Body of pancreas (tissue), 4 donors: Measurements from ENCODE around the gene STK38. TPM values are rescaled to one million over a fixed set of nuclear protein-coding genes. Genes with fewer than 3 reads are reported as not detected.
A peak's percentile ranks its signal among the peaks of the same experiment; 100 is the strongest.

Source experiments
- ATAC-seq: fragments of 150-250 bp; one replicate; pipeline ENCODE4 v1.9.1; 2016
- DNase-seq, 4 donors: peaks; one replicate each; pipeline ENCODE4 v3.0.0-alpha.2; 2019
- H3K27ac ChIP-seq, 4 donors: fragments of 200-600 bp; sonication (generic); 1 replicate in 3 of 4; 2 replicates in 1 of 4; pipeline versions ENCODE4 v1.5.1 to v1.6.1; 2016 to 2019; ENCODE audit warnings: mild to moderate bottlenecking in 1 of 4, mixed read lengths in 1 of 4, moderate library complexity in 1 of 4
- H3K27me3 ChIP-seq, 2 donors: fragments of 200-600 bp; sonication (generic); one replicate each; pipeline ENCODE4 v1.6.0; 2016; ENCODE audit warnings: mild to moderate bottlenecking in 1 of 2
- H3K36me3 ChIP-seq, 2 donors: fragments of 200-600 bp; sonication (generic); replicated peaks in 1 of 2; 2 replicates each; pipeline ENCODE4 v1.5.1; 2016; ENCODE audit warnings: low read depth in 2 of 2; ENCODE audit not compliant: insufficient read depth in 1 of 2
- H3K4me1 ChIP-seq: fragments of 200-600 bp; sonication (generic); one replicate; pipeline ENCODE4 v1.6.0; 2016
- H3K4me3 ChIP-seq, 2 donors: fragments of 200-600 bp; sonication (generic); 1 replicate in 1 of 2; 2 replicates in 1 of 2; pipeline ENCODE4 v1.5.1; 2016 to 2019
- H3K9me3 ChIP-seq, 3 donors: fragments of 200-600 bp; sonication (generic); 1 replicate in 2 of 3; 2 replicates in 1 of 3; pipeline ENCODE4 v1.5.1; 2016
- POLR2A ChIP-seq, 3 donors: fragments of 450-650 bp; IDR thresholded peaks; one replicate each; pipeline ENCODE4 v1.6.1; 2016; ENCODE audit warnings: antibody characterized with exemption in 3 of 3, mild to moderate bottlenecking in 2 of 3
- WGBS, 2 donors: methylation state at CpG; one replicate each; pipeline ENCODE4 v1.1.5; 2017; 5-methylcytosine and 5-hydroxymethylcytosine counted together
- intact Hi-C: fragments of 100-400 bp; cut with DNase I; formaldehyde crosslinking; loops from one replicate; pipeline ENCODE4 v1.15.1; 2023
- total RNA-seq, 2 donors: library from RNA; depleted of rRNA; stranded (reverse); fragments of >200 nt; gene quantifications; one replicate each; pipeline ENCODE4 v1.1.0, GENCODE V29; 2016
- TF ChIP-seq, protein P1 (sequence below), 7 experiments: fragments of 450-650 bp in 4 of 7; fragments of 200-600 bp in 3 of 7; sonication (generic) in 3 of 7; IDR thresholded peaks; one replicate each; pipeline ENCODE4 v1.5.1; 2016 to 2019; ENCODE audit warnings: antibody characterized with exemption in 7 of 7

STK38 gene
- total RNA-seq, 2 donors from 2014 or later: 11.9 to 16.2 TPM

GRCh38 chr6:36547646-36548400 is 544 bp upstream of the STK38 start:
- H3K9me3 ChIP-seq: no peaks in the 10 kb centered on the region
- H3K4me3 ChIP-seq: no peak overlapping the region
- WGBS, 2 donors: 56 to 61% methylated on average over 13 of the region's 13 CpGs
- ATAC-seq (no peak), DNase-seq (no peak)
- TF ChIP-seq, protein P1, sequence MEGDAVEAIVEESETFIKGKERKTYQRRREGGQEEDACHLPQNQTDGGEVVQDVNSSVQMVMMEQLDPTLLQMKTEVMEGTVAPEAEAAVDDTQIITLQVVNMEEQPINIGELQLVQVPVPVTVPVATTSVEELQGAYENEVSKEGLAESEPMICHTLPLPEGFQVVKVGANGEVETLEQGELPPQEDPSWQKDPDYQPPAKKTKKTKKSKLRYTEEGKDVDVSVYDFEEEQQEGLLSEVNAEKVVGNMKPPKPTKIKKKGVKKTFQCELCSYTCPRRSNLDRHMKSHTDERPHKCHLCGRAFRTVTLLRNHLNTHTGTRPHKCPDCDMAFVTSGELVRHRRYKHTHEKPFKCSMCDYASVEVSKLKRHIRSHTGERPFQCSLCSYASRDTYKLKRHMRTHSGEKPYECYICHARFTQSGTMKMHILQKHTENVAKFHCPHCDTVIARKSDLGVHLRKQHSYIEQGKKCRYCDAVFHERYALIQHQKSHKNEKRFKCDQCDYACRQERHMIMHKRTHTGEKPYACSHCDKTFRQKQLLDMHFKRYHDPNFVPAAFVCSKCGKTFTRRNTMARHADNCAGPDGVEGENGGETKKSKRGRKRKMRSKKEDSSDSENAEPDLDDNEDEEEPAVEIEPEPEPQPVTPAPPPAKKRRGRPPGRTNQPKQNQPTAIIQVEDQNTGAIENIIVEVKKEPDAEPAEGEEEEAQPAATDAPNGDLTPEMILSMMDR (IDR thresholded peaks at IDR 0.05): no peak
- no peak for TF ChIP-seq POLR2A (IDR thresholded peaks at IDR 0.05)
- intact Hi-C loops: no loop called here
- H3K4me1 ChIP-seq: peaks cover 33% of the 10 kb centered on the region
- H3K27me3 ChIP-seq: no peaks in the 10 kb centered on the region
- no peaks in the 10 kb centered on the region for H3K36me3 ChIP-seq
- peak overlapping the region in 3 of 4 donors; percentile 89 to 92 (median 92) for H3K27ac ChIP-seq

GRCh38 chr6:36546308-36546919 is 865 bp downstream of the STK38 start:
- ATAC-seq (peak; percentile 22), DNase-seq (peak in 1 of 4 donors; percentile 5)
- Histone ChIP-seq H3K27me3 (no peaks in the 10 kb centered on the region), H3K4me1 (peaks cover 33% of the 10 kb centered on the region), H3K9me3 (no peaks in the 10 kb centered on the region), H3K4me3 (peak overlapping the region; percentile 72 to 85), H3K36me3 (no peaks in the 10 kb centered on the region), H3K27ac (peak overlapping the region; percentile 65 to 92 (median 90))
- intact Hi-C loops: no loop called here
- WGBS, 2 donors: 2 to 3% methylated on average over 15 of the region's 15 CpGs
- TF ChIP-seq POLR2A (IDR thresholded peaks at IDR 0.05): no peak
- TF ChIP-seq, protein P1 (IDR thresholded peaks at IDR 0.05): no peak

DNA sequence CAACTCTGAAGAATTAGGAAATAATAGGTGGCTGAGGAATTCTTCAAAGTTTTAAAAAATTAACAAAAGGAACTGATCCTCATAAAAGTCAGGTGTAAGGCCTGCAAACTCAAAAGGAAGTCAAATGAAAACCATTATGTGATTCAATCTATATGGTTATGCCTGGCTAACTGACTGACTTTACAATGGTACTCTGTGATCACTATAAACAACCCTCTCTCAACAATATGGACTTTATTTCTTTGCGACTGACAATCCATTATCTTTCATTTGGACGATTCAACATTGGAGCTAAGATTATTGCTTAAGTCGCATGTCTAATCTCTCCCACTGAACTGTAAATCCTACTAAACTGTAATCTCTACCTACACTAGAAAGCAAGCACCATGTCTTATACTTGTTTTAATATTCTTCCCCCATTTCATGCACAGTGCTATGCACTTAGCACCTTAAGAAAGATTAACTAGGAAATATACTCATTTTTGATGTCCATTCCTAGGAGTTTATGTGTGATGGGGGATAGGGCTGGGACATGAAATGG is 1.4 kb downstream of the STK38 start:
- Histone ChIP-seq H3K27me3 (no peaks in the 10 kb centered on the region), H3K9me3 (no peaks in the 10 kb centered on the region), H3K4me3 (peak overlapping the region in 1 of 2 donors; percentile 72), H3K27ac (peak overlapping the region in 3 of 4 donors; percentile 89 to 92 (median 92)), H3K4me1 (peaks cover 33% of the 10 kb centered on the region), H3K36me3 (no peaks in the 10 kb centered on the region)
- no peak for TF ChIP-seq POLR2A (IDR thresholded peaks at IDR 0.05)
- DNase-seq (no peak), ATAC-seq (no peak)
- WGBS, 2 donors: 25 to 32% methylated on average over 3 of the region's 3 CpGs
- intact Hi-C loops: no loop called here

- ATAC-seq (no peak), DNase-seq (peak in 1 of 4 donors; percentile 16)
- Histone ChIP-seq H3K36me3 (no peaks in the 10 kb centered on the region), H3K4me3 (no peak overlapping the region), H3K9me3 (no peaks in the 10 kb centered on the region), H3K27ac (no peak overlapping the region), H3K4me1 (peaks cover 33% of the 10 kb centered on the region), H3K27me3 (no peaks in the 10 kb centered on the region)
- 63 to 94% methylated on average over 1 of the region's 1 CpG for WGBS, 2 donors
- TF ChIP-seq, protein P1 (IDR thresholded peaks at IDR 0.05): no peak
- no peak for TF ChIP-seq POLR2A (IDR thresholded peaks at IDR 0.05)
- intact Hi-C loops: no loop called here
Measured at GRCh38 chr6:36544228-36544627, 3.1 kb downstream of the STK38 start.

DNA sequence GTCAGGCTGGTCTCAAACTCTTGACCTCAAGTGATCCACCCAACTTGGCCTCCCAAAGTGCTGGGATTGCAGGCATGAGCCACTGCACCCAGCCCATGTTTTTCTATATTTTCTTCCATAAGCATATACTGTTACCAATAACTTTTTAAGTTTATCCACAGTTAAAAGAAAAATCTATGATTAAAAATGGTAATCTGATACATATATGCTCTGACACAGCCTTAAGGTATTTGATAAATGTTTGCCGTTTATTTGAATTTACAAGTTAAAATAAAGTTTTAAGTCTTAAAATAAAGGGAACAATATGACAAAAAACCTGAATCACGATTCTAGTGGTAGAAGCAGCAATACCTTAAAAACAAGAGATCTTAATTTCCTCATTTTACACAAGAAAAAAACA is 5.2 kb downstream of the STK38 start:
- Histone ChIP-seq H3K27ac (no peak overlapping the region), H3K27me3 (no peaks in the 10 kb centered on the region), H3K4me1 (peaks cover 27% of the 10 kb centered on the region), H3K9me3 (no peaks in the 10 kb centered on the region), H3K36me3 (no peaks in the 10 kb centered on the region), H3K4me3 (no peak overlapping the region)
- ATAC-seq (no peak), DNase-seq (no peak)
- no peak for TF ChIP-seq POLR2A (IDR thresholded peaks at IDR 0.05)
- TF ChIP-seq, protein P1 (IDR thresholded peaks at IDR 0.05): no peak
- intact Hi-C loops: no loop called here
- WGBS, 2 donors: 80 to 83% methylated on average over 2 of the region's 2 CpGs
